H1 (cell line): ENCODE data around the gene TM4SF20. TPM values are rescaled to one million over a fixed set of nuclear protein-coding genes. Genes with fewer than 3 reads are reported as not detected.

Source experiments
- CTCF ChIA-PET: fragments of 300-600 bp; sonication (Branson Sonifier 250); formaldehyde crosslinking; loops from one replicate; lab custom pipeline; 2021; ENCODE audit not compliant: partially characterized antibody; lab: Charles Lee
- POLR2A ChIA-PET: fragments of 300-600 bp; sonication (Branson Sonifier 250); formaldehyde crosslinking; loops from one replicate; lab custom pipeline; 2021; ENCODE audit warnings: inconsistent platforms; ENCODE audit not compliant: partially characterized antibody; lab: Charles Lee
- DNase-seq, 2 experiments: peaks; one replicate each; pipeline versions ENCODE4 v3.0.0 to v3.0.0-alpha.2; 2010 to 2022; ENCODE audit warnings: low spot score in 2 of 2, low read depth in 1 of 2, mixed read lengths in 1 of 2
- FAIRE-seq: peaks from 2 replicates; lab custom pipeline; 2011; peaks lifted over from hg19 to GRCh38; lab: Jason Lieb, UNC
- H2AFZ ChIP-seq: 2 replicates; pipeline ENCODE4 v1.8.1; 2012; ENCODE audit warnings: low read length, inconsistent platforms
- H2AK5ac ChIP-seq: 2 replicates; pipeline ENCODE4 v1.6.1; 2013; ENCODE audit warnings: low read depth, low read length
- H2BK120ac ChIP-seq: replicated peaks from 2 replicates; pipeline ENCODE3; 2013; ENCODE audit warnings: low read depth, low read length, inconsistent platforms
- H2BK12ac ChIP-seq: 2 replicates; pipeline ENCODE4 v1.6.1; 2013; ENCODE audit warnings: low read depth, low read length
- H2BK15ac ChIP-seq: 2 replicates; pipeline ENCODE4 v1.6.1; 2013; ENCODE audit warnings: low read length
- H2BK20ac ChIP-seq: 2 replicates; pipeline ENCODE4 v1.6.1; 2013; ENCODE audit warnings: low read length
- H2BK5ac ChIP-seq: 2 replicates; pipeline ENCODE4 v1.6.1; 2013; ENCODE audit warnings: low read depth, low read length
- H3K14ac ChIP-seq: 2 replicates; pipeline ENCODE4 v1.6.1; 2013; ENCODE audit warnings: inconsistent platforms; ENCODE audit not compliant: insufficient read length
- H3K18ac ChIP-seq: 2 replicates; pipeline ENCODE4 v1.6.1; 2013; ENCODE audit warnings: low read length; ENCODE audit errors: extremely low read depth
- H3K23ac ChIP-seq: 2 replicates; pipeline ENCODE4 v1.6.1; 2013; ENCODE audit warnings: inconsistent platforms; ENCODE audit not compliant: insufficient read length
- H3K23me2 ChIP-seq: 2 replicates; pipeline ENCODE4 v1.6.1; 2013; ENCODE audit warnings: low read depth, low read length
- H3K27ac ChIP-seq: 2 replicates; pipeline ENCODE4 v1.6.1; 2011; ENCODE audit warnings: low read depth, low read length, inconsistent platforms
- H3K27me3 ChIP-seq, 4 experiments: replicated peaks in 1 of 4; 1 replicate in 1 of 4; 2 replicates in 3 of 4; pipeline versions ENCODE4 v1.6.1 to v1.8.1; 2011 to 2013; ENCODE audit warnings: low read length in 3 of 4, mild to moderate bottlenecking in 3 of 4, inconsistent platforms in 2 of 4, mixed read lengths in 2 of 4, moderate library complexity in 1 of 4; ENCODE audit not compliant: control insufficient read depth in 3 of 4, insufficient read depth in 3 of 4; ENCODE audit errors: extremely low read depth in 1 of 4
- H3K36me3 ChIP-seq, 4 experiments: 2 replicates each; pipeline versions ENCODE4 v1.6.1 to v1.8.1; 2011 to 2013; ENCODE audit warnings: mild to moderate bottlenecking in 4 of 4, low read length in 3 of 4, moderate library complexity in 2 of 4, control low read depth in 1 of 4, inconsistent platforms in 1 of 4; ENCODE audit not compliant: insufficient read depth in 4 of 4, control insufficient read depth in 2 of 4
- H3K4ac ChIP-seq: replicated peaks from 2 replicates; pipeline ENCODE3; 2013; ENCODE audit warnings: low read length, low read depth, mixed read lengths, inconsistent platforms; ENCODE audit not compliant: insufficient read length
- H3K4me1 ChIP-seq, 4 experiments: replicated peaks in 1 of 4; 1 replicate in 1 of 4; 2 replicates in 3 of 4; pipeline versions ENCODE4 v1.6.1 to v1.8.1; 2011 to 2013; ENCODE audit warnings: low read length in 3 of 4, inconsistent platforms in 2 of 4, mixed read lengths in 1 of 4; ENCODE audit not compliant: insufficient read depth in 4 of 4, control insufficient read depth in 3 of 4
- H3K4me2 ChIP-seq, 2 experiments: 2 replicates each; pipeline versions ENCODE4 v1.6.1 to v1.8.1; 2011 to 2013; ENCODE audit warnings: low read depth in 2 of 2, low read length in 2 of 2, control low read depth in 1 of 2, inconsistent platforms in 1 of 2, mild to moderate bottlenecking in 1 of 2; ENCODE audit not compliant: insufficient read depth in 1 of 2
- H3K4me3 ChIP-seq, 4 experiments: fragments of 200-600, 300-600 bp in 1 of 4; sonication (generic), shearing (Covaris generic), sonication (Bioruptor Twin) in 1 of 4; 2 replicates each; pipeline versions ENCODE4 v1.5.1 to v1.8.1; 2011 to 2016; ENCODE audit warnings: low read length in 4 of 4, low read depth in 3 of 4, control low read depth in 2 of 4, inconsistent platforms in 2 of 4, mild to moderate bottlenecking in 2 of 4, mixed read lengths in 1 of 4, moderate library complexity in 1 of 4; ENCODE audit not compliant: insufficient read depth in 2 of 4; ENCODE audit errors: extremely low read depth in 1 of 4
- H3K56ac ChIP-seq: replicated peaks from 2 replicates; pipeline ENCODE3; 2013; ENCODE audit warnings: low read depth, mild to moderate bottlenecking, mixed read lengths, low read length, inconsistent platforms; ENCODE audit not compliant: insufficient read length
- H3K79me1 ChIP-seq: 2 replicates; pipeline ENCODE4 v1.6.1; 2013; ENCODE audit warnings: low read depth, low read length, control low read depth
- H3K79me2 ChIP-seq, 2 experiments: 2 replicates each; pipeline versions ENCODE4 v1.6.1 to v1.8.1; 2012 to 2013; ENCODE audit warnings: low read length in 2 of 2, mild to moderate bottlenecking in 2 of 2, inconsistent platforms in 1 of 2; ENCODE audit not compliant: insufficient read depth in 2 of 2, control insufficient read depth in 1 of 2
- H3K9ac ChIP-seq, 4 experiments: replicated peaks in 1 of 4; 1 replicate in 1 of 4; 2 replicates in 3 of 4; pipeline versions ENCODE4 v1.6.1 to v1.8.1; 2011 to 2013; ENCODE audit warnings: low read depth in 3 of 4, low read length in 3 of 4, control low read depth in 2 of 4, mild to moderate bottlenecking in 2 of 4, moderate library complexity in 2 of 4, inconsistent platforms in 1 of 4; ENCODE audit errors: extremely low read depth in 1 of 4
- H3K9me3 ChIP-seq, 2 experiments: 2 replicates each; pipeline versions ENCODE4 v1.6.1 to v1.8.1; 2012 to 2013; ENCODE audit warnings: mild to moderate bottlenecking in 2 of 2, moderate library complexity in 2 of 2, control low read depth in 1 of 2, inconsistent platforms in 1 of 2, low read depth in 1 of 2, low read length in 1 of 2, mixed read lengths in 1 of 2; ENCODE audit not compliant: insufficient read depth in 2 of 2
- H4K20me1 ChIP-seq, 2 experiments: replicated peaks in 1 of 2; 2 replicates each; pipeline versions ENCODE3 to v1.8.1; 2011 to 2013; ENCODE audit warnings: inconsistent platforms in 2 of 2, low read length in 2 of 2, mild to moderate bottlenecking in 1 of 2; ENCODE audit not compliant: insufficient read depth in 2 of 2, control insufficient read depth in 1 of 2
- H4K5ac ChIP-seq: 2 replicates; pipeline ENCODE4 v1.6.1; 2013; ENCODE audit warnings: low read length, low read depth, mixed read lengths, inconsistent platforms; ENCODE audit not compliant: insufficient read length
- H4K8ac ChIP-seq: 2 replicates; pipeline ENCODE4 v1.8.0; 2013; ENCODE audit warnings: mild to moderate bottlenecking, moderate library complexity, low read length, inconsistent platforms; ENCODE audit not compliant: insufficient read depth; ENCODE audit errors: extremely low read depth
- H4K91ac ChIP-seq: replicated peaks from 2 replicates; pipeline ENCODE3; 2013; ENCODE audit warnings: low read length, mixed read lengths, inconsistent platforms; ENCODE audit not compliant: insufficient read length
- KDM1A ChIP-seq: fragments of 200-600, 300-600 bp; sonication (generic); IDR thresholded peaks from 2 replicates; pipeline ENCODE4 v1.7.1; 2016; ENCODE audit warnings: mild to moderate bottlenecking, low read length, borderline replicate concordance
- MAFK ChIP-seq: IDR thresholded peaks from 2 replicates; pipeline ENCODE4 v1.6.1; 2012; ENCODE audit warnings: low read depth, mild to moderate bottlenecking, improper control_type of control experiment, low read length
- POLR2A ChIP-seq, 2 experiments: IDR thresholded peaks; 1 replicate in 1 of 2; 2 replicates in 1 of 2; pipeline ENCODE4 v1.6.1; 2011; ENCODE audit warnings: low read depth in 2 of 2, low read length in 2 of 2, mild to moderate bottlenecking in 2 of 2; ENCODE audit errors: control extremely low read depth in 1 of 2
- RAD21 ChIP-seq, 2 experiments: IDR thresholded peaks in 1 of 2; conservative IDR thresholded peaks in 1 of 2; 2 replicates each; pipeline ENCODE4 v1.6.1; 2011; ENCODE audit warnings: low read depth in 2 of 2, low read length in 2 of 2, improper control_type of control experiment in 1 of 2, inconsistent platforms in 1 of 2, mild to moderate bottlenecking in 1 of 2, moderate library complexity in 1 of 2
- SRF ChIP-seq: IDR thresholded peaks from 2 replicates; pipeline ENCODE4 v1.6.1; 2011; ENCODE audit warnings: mild to moderate bottlenecking, low read depth, low read length, moderate library complexity
- SUZ12 ChIP-seq: fragments of 200-600 bp; sonication (generic); IDR thresholded peaks from 2 replicates; pipeline ENCODE4 v1.6.1; 2012; ENCODE audit warnings: mild to moderate bottlenecking, inconsistent platforms, low read length, moderate library complexity, mixed read lengths
- WGBS, 2 experiments: shearing (Covaris generic) in 1 of 2; methylation state at CpG; one replicate each; pipeline versions ENCODE4 v1.1.6 to v1.1.7; 2013 to 2015; ENCODE audit warnings: low lambda C conversion rate in 2 of 2, mixed read lengths in 2 of 2, inconsistent platforms in 1 of 2, low coverage in 1 of 2, missing lambda C conversion rate in 1 of 2; ENCODE audit not compliant: insufficient replicate concordance in 2 of 2, insufficient coverage in 1 of 2, insufficient read length in 1 of 2; ENCODE audit errors: extremely low coverage in 1 of 2, missing lambda C conversion rate in 1 of 2; 5-methylcytosine and 5-hydroxymethylcytosine counted together
- polyA plus RNA-seq, 7 experiments: library from polyadenylated mRNA; depleted of rRNA in 3 of 7; stranded (reverse) in 5 of 7; unstranded in 2 of 7; fragments of >200 nt in 5 of 7; fragments of 200-250 nt in 2 of 7; gene quantifications; 1 replicate in 5 of 7; 2 replicates in 1 of 7; 4 replicates in 1 of 7; pipeline versions ENCODE4 v1.2.1 to v1.2.3, GENCODE V29; 2011 to 2013; ENCODE audit warnings: missing spikeins in 2 of 7, mixed read lengths in 2 of 7
- total RNA-seq: library from RNA; stranded (reverse); fragmentation: NEBNext Ultra II Directional; extraction: Animal tissue kit (Norgen Biotek cat#: 25700); gene quantifications from 2 replicates; pipeline ENCODE4 v1.2.1, GENCODE V29; 2021
- TF ChIP-seq, protein P1 (sequence below): IDR thresholded peaks from 2 replicates; pipeline ENCODE4 v1.6.1; 2012; ENCODE audit warnings: inconsistent platforms

Gene TM4SF20
- total and polyA plus RNA-seq, 2 of the 8 experiments (the other 6 are each of a cell fraction or from before 2014, with no cell fraction given): not detected

DNA sequence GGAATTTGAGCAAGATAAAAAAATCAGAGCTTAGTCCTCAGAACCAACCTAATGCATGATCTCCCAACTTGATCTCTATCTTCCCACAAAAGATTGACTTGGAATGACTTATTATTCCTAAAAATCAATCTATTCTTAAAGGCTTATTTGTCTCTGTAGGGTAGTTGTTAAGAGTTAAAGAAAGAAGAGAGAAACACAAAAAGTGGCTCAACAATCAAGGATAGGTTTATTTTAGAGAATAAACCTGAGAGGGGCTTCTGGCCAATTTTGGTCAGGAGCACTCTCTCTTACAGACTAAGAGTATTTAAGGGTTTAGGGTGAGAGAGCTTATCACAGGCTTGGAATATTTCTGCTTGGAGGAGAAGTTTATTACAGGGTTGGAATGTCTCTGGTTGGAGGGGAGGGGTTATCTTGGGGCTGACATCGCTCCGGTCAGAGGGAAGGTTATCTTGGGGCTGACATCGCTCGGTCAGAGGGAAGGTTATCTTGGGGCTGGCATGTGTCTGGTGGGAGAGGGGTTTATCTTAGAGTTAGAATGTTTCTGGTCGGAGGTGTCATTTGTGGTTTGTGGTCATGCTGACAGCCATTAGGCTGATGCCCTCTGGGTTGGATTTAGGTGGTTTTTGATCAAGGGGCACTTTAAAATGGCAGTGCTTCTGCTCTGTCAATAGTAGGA lies 56.4 kb downstream of the TM4SF20 start:
- Histone ChIP-seq H3K23ac (no peak overlapping the region), H2BK20ac (no peak overlapping the region), H2BK5ac (no peak overlapping the region), H3K9ac (no peak overlapping the region), H4K8ac (no peak overlapping the region), H2BK15ac (no peak overlapping the region), H3K4me3 (no peak overlapping the region), H4K91ac (no peak overlapping the region), H3K79me1 (no peaks in the 10 kb centered on the region), H2BK120ac (no peak overlapping the region), H3K23me2 (no peaks in the 10 kb centered on the region; the same call in 1 of the 2 replicates), H3K4ac (no peak overlapping the region), H3K4me1 (no peaks in the 10 kb centered on the region), H4K5ac (no peak overlapping the region), H3K27ac (no peak overlapping the region), H2AK5ac (no peak overlapping the region), H3K14ac (no peak overlapping the region), H3K56ac (no peak overlapping the region), H3K79me2 (peaks cover 4 to 22% of the 10 kb centered on the region in 2 experiments; a peak in 3 of 4 replicates), H3K18ac (no peak overlapping the region), H2BK12ac (no peak overlapping the region), H2AFZ (no peak overlapping the region), H3K9me3 (peaks cover 9 to 22% of the 10 kb centered on the region in 2 experiments; a peak in 3 of 4 replicates), H3K4me2 (no peak overlapping the region), H3K27me3 (no peaks in the 10 kb centered on the region), H4K20me1 (no peaks in the 10 kb centered on the region), H3K36me3 (peaks cover 0 to 6% (median 0%) of the 10 kb centered on the region in 4 experiments; a peak in 2 of 8 replicates)
- FAIRE-seq (no peak), DNase-seq (no peak)
- CTCF ChIA-PET: interaction anchor here (0.6 to 1.1 kb wide), 3 partner anchors 27 to 83 kb away, joined by 3 read pairs; partner anchors contain the start of gene TM4SF20
- TF ChIP-seq KDM1A (peak; percentile 64; the same call in 1 of the 2 replicates), SRF (no peak), POLR2A (IDR thresholded peaks at IDR 0.05; ENCODE audit: control extremely low read depth in 1 of 2, low read depth in 2 of 2, low read length in 2 of 2) (no peak), RAD21 (IDR thresholded peaks at IDR 0.05 in 1 of 2, conservative IDR thresholded peaks at IDR 0.05 in 1 of 2; ENCODE audit: low read depth in 2 of 2, low read length in 2 of 2) (no peak), SUZ12 (no peak), MAFK (no peak)
- TF ChIP-seq, protein P1, sequence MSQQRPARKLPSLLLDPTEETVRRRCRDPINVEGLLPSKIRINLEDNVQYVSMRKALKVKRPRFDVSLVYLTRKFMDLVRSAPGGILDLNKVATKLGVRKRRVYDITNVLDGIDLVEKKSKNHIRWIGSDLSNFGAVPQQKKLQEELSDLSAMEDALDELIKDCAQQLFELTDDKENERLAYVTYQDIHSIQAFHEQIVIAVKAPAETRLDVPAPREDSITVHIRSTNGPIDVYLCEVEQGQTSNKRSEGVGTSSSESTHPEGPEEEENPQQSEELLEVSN: no peak
- POLR2A ChIA-PET: no interaction called here
- 90% methylated on average over 5 of the region's 5 CpGs; no CpG with 5 or more reads in 1 of the 2 experiments for WGBS, 2 experiments
